ENCODE measurements around the gene CNEP1R1. TPM values are rescaled to one million over a fixed set of nuclear protein-coding genes. Genes with fewer than 3 reads are reported as not detected.

The CNEP1R1 gene
- total RNA-seq, 2 experiments from 2014 or later: 36.6 to 46.3 TPM

GRCh38 chr16:50059669-50060068, 34.6 kb downstream of the CNEP1R1 start:
- Histone ChIP-seq H3K4me3 (ENCODE audit: low read length) (no peak overlapping the region), H3K36me3 (ENCODE audit: insufficient read depth, low read length) (no peaks in the 10 kb centered on the region), H3K27ac (ENCODE audit: low read depth in 1 of 2, low read length in 2 of 2) (no peak overlapping the region), H3K9me3 (ENCODE audit: control insufficient read depth in 1 of 2, insufficient read depth in 1 of 2, low read length in 2 of 2) (peaks cover 2 to 13% of the 10 kb centered on the region in 2 experiments), H3K27me3 (ENCODE audit: control insufficient read depth in 1 of 2, insufficient read depth in 2 of 2, low read length in 2 of 2) (no peaks in the 10 kb centered on the region), H3K4me1 (ENCODE audit: insufficient read depth, low read length) (no peaks in the 10 kb centered on the region)
- Mint-ChIP-seq H3K4me3 (no peak overlapping the region), H3K27ac (no peak overlapping the region), H3K4me1 (ENCODE audit: low read depth) (no peaks in the 10 kb centered on the region), H3K36me3 (ENCODE audit: low read depth) (no peaks in the 10 kb centered on the region), H3K9me3 (peaks cover 6% of the 10 kb centered on the region), H3K27me3 (no peaks in the 10 kb centered on the region)
- intact Hi-C loops (cut with DNase I, micrococcal nuclease): loop anchor here in 1 of 2 experiments (10.0 kb wide), 3 partner anchors 205 to 485 kb away; partner anchors contain the start of genes BRD7, NKD1 and ZNF423
- TF ChIP-seq CTCF (IDR thresholded peaks at IDR 0.05): no peak
- ChIA-PET CTCF (no interaction called here), POLR2A (no interaction called here)
- ATAC-seq (ENCODE audit: poor library complexity) (no peak), DNase-seq (no peak)

DNA sequence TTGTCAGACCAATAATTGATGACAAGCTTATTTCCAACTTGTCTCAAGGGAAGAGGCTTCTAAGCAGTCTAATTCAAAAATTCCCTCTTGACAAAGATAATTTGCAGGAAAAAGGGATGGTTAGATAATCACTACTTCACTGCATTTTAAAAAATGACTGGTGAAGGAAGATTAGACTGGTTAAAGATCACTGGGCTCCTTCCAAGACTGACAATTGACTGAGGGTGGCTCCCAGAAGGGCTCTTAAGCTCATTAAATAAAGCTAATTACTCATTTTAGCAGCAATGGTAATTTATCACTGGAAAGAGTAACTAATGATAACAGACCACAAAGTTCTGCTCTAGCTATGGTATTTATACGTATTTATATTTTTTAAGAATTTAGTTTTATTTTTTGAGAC, 36.3 kb downstream of the CNEP1R1 start:
- intact Hi-C loops (cut with DNase I, micrococcal nuclease): loop anchor here in 1 of 2 experiments (10.0 kb wide), 3 partner anchors 207 to 483 kb away; partner anchors contain the start of genes BRD7, NKD1 and ZNF423
- ATAC-seq (ENCODE audit: poor library complexity) (no peak), DNase-seq (no peak)
- H3K36me3 Mint-ChIP-seq (ENCODE audit: low read depth): peaks cover 7% of the 10 kb centered on the region
- no peaks in the 10 kb centered on the region for H3K9me3 Mint-ChIP-seq
- Histone ChIP-seq H3K36me3 (ENCODE audit: insufficient read depth, low read length) (no peaks in the 10 kb centered on the region), H3K9me3 (ENCODE audit: control insufficient read depth in 1 of 2, insufficient read depth in 1 of 2, low read length in 2 of 2) (peaks cover 0 to 8% of the 10 kb centered on the region in 2 experiments), H3K4me1 (ENCODE audit: insufficient read depth, low read length) (peaks cover 4% of the 10 kb centered on the region), H3K27me3 (ENCODE audit: control insufficient read depth in 1 of 2, insufficient read depth in 2 of 2, low read length in 2 of 2) (no peaks in the 10 kb centered on the region), H3K4me3 (ENCODE audit: low read length) (no peak overlapping the region), H3K27ac (ENCODE audit: low read depth in 1 of 2, low read length in 2 of 2) (no peak overlapping the region)
- ChIA-PET CTCF (interaction anchor here (1.0 kb wide), 2 partner anchors 22 to 36 kb away, joined by 3 to 4 read pairs; partner anchors contain the start of gene CNEP1R1), POLR2A (no interaction called here)
- TF ChIP-seq CTCF (IDR thresholded peaks at IDR 0.05): no peak
- peaks cover 13% of the 10 kb centered on the region for H3K4me1 Mint-ChIP-seq (ENCODE audit: low read depth)
- H3K27ac Mint-ChIP-seq: no peak overlapping the region
- no peaks in the 10 kb centered on the region for H3K27me3 Mint-ChIP-seq
- no peak overlapping the region for H3K4me3 Mint-ChIP-seq

DNA sequence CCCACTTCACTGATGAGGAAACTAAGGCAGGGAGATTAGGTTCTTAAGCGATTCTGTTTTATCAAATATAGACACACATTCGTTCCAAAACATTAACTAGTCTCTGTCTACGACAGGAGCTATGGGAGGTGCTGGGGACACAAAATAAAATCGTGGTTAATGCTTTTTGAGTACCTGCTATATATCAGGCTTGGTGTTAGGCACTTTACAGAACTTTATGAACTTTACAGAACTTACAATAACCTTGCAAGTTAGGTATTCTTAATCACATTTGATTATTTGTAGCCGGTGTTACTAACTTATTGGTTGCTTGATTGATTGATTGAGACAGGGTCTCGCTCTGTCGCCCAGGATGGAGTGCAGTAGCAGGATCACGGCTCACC, 40.2 kb downstream of the CNEP1R1 start:
- ChIA-PET CTCF (interaction anchor here (5.0 kb wide), 1 partner anchor 40 kb away, joined by 48 read pairs; the partner anchor contains the start of gene CNEP1R1), POLR2A (interaction anchor here (1.0 to 4.3 kb wide), 7 partner anchors 35 to 677 kb away, joined by 3 to 41 read pairs (median 5); partner anchors contain the start of genes CNEP1R1, CYLD and TENT4B)
- H3K27ac ChIP-seq (ENCODE audit: low read depth in 1 of 2, low read length in 2 of 2): no peak overlapping the region
- no peak for DNase-seq
- peak overlapping the region; percentile 69 for H3K4me3 ChIP-seq (ENCODE audit: low read length)
- no peaks in the 10 kb centered on the region for H3K27me3 Mint-ChIP-seq
- peaks cover 51% of the 10 kb centered on the region for H3K4me1 Mint-ChIP-seq (ENCODE audit: low read depth)
- H3K36me3 ChIP-seq (ENCODE audit: insufficient read depth, low read length): peaks cover 23% of the 10 kb centered on the region
- no peak for ATAC-seq (ENCODE audit: poor library complexity)
- H3K4me3 Mint-ChIP-seq: peak overlapping the region; percentile 88
- peaks cover 25% of the 10 kb centered on the region for H3K4me1 ChIP-seq (ENCODE audit: insufficient read depth, low read length)
- no peak for TF ChIP-seq CTCF (IDR thresholded peaks at IDR 0.05)
- H3K27me3 ChIP-seq (ENCODE audit: control insufficient read depth in 1 of 2, insufficient read depth in 2 of 2, low read length in 2 of 2): no peaks in the 10 kb centered on the region
- peaks cover 27% of the 10 kb centered on the region for H3K36me3 Mint-ChIP-seq (ENCODE audit: low read depth)
- peak overlapping the region; percentile 83 for H3K27ac Mint-ChIP-seq
- no peaks in the 10 kb centered on the region for H3K9me3 ChIP-seq (ENCODE audit: control insufficient read depth in 1 of 2, insufficient read depth in 1 of 2, low read length in 2 of 2)
- no peaks in the 10 kb centered on the region for H3K9me3 Mint-ChIP-seq
- intact Hi-C loops (cut with DNase I, micrococcal nuclease): loop anchor here in 1 of 2 experiments (1.0 to 10.0 kb wide), 6 partner anchors 40 to 480 kb away; partner anchors contain the start of genes BRD7, CNEP1R1, NKD1 and TENT4B

All from CD4-positive, alpha-beta T cell (primary cell).